GM18951 (cell line): ENCODE data around the gene LRRC3B.

Experiments
- POLR2A ChIP-seq: IDR thresholded peaks from 4 replicates; pipeline ENCODE4 v1.6.1; 2011; ENCODE audit warnings: mild to moderate bottlenecking; ENCODE audit not compliant: insufficient read length, insufficient read depth; ENCODE audit errors: extremely low read depth
- in situ Hi-C: fragments of 300-500 bp; cut with MboI; formaldehyde crosslinking; loops from one replicate; pipeline ENCODE4 v1.12.0; 2022; ENCODE audit warnings: low sequenced_read_pairs, mixed read lengths, inconsistent platforms; ENCODE audit not compliant: unreplicated experiment

LRRC3B gene

DNA sequence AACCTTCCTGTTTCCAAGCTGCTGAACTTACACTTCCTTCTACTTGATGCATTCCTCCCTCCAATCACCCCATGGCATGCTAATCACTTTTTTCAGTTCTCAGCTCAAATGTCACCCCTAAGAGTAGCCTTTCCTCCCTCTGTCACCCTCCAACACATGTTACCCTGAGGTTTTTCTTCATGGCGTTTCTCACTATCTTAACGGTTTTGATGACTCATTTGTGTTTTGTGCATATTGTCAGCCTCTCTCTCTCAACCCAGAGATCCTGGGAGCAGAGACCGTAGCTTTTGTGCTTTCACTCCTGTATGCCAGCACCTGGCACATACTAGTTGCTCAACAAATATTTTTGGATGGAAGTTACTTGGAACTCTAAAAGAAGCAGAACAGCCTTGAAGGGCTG lies 24.5 kb downstream of the LRRC3B start:
- in situ Hi-C loops, result no loop called here
- TF ChIP-seq POLR2A, result no peak

DNA sequence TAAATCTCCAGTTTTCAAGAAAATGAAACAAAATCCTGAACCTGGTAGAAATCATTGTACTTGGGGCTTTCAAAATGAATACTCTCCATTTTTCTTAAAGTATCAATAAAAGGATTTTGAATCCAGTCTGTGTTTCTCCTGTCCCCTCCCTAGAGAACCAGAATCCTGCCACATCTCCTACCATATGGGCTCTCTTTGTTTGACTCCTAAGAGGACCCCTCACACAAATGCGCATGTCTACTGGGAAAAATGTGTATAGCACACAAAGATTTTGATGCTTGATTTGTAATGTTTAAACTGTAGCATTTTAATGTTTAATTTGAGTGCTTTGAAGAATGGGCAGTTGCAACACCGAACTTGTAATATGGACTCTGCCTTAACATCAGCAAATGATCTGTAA lies 25.9 kb downstream of the LRRC3B start:
- in situ Hi-C loops, result no loop called here
- no peak for TF ChIP-seq POLR2A

DNA sequence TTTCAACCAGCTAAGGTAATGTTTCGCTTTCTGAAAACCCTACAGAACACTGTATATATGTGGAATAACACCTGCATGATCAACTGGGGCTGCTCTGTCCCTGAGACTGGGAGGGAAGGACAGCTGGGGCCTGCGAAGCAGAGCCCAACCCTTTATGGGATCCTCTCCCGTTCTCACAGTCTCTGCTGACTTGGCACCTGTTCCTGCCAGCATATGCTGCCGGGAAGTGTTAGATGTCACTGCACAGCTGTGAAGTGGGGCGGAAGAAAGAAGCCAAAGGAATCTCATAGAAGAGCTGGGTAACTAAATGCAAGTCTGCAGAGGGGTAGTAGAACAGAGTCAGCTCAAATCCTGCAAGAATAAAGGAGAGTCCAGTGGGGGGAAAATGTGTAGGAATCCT lies 29.6 kb downstream of the LRRC3B start:
- in situ Hi-C loops, result no loop called here
- TF ChIP-seq POLR2A, result no peak

DNA sequence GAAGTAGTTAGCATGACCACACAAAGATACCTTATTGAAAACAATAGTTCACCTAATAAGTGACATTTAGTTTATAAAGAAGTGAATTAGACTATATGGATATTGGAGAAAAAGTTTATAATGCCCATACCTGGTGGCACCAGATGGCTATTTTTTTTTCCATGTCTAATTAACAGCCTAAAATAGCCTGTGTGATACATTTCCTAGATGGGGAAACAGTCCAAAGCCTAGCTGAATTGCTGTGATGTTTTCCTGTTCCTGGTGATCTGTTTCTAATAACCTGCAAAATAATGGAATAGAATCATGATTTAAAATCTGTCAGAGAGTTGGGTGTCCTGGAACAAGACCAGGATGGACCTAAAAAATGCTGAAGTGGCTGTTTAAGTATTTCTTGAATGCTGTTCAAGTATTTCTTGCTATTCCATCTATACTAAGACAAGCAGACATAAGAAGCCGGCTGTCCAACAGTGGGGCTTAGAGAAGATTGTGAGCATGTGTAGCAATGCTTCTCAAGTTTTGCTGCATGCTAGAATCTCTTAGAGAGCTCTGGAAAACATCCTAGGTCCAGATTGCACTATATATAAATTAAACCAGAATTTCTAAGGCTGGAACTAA lies 31.3 kb downstream of the LRRC3B start:
- in situ Hi-C loops, result no loop called here
- TF ChIP-seq POLR2A, result no peak

DNA sequence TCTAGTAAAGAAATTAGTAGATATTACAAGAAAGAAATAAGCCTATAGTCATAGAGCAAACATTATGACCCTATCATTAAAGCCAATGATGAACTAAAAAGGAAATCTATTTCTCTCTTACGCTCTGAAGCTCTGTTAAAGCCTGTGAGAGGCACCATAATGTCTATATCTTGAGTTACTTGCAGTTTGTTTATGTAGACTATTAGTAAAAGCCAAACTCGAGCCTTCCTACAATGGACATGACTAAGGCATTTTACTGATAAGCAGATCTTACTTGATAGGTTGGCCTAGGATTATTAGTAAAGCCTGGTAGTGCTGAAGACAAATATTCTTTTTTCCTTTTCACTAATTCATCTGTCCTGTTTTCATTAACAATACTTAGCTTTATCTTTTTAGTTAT lies 32.7 kb downstream of the LRRC3B start:
- in situ Hi-C loops, result no loop called here
- TF ChIP-seq POLR2A, result no peak

DNA sequence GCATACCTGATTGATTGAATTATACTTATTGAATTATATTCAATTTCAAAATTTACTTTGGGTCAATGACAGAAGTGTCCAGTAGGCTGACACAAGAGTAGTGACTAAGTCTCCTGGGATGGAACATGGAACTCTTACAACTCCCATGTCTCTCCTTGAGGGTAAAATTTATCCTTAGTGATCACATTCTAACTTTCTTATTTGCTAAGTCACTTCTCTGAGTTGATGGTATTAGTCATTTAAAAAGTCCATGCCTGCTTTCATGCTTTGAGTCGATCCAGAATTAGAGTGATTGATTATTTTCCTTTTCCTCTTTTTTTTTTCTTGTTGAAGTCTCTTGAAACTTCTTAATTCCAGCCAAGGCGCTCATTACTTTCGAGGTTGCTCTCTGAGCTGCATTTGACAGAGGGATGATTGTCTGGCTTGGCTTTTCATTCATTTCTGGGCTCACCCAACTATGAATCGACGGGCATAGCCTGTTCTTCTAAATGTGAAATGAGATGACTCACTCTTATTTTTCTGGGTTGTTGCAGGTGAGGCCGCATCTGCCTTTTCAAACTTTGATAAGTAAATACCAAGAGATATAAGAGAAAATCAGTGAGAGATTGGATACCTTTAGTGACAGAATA lies 34.9 kb downstream of the LRRC3B start:
- in situ Hi-C loops, result no loop called here
- no peak for TF ChIP-seq POLR2A

DNA sequence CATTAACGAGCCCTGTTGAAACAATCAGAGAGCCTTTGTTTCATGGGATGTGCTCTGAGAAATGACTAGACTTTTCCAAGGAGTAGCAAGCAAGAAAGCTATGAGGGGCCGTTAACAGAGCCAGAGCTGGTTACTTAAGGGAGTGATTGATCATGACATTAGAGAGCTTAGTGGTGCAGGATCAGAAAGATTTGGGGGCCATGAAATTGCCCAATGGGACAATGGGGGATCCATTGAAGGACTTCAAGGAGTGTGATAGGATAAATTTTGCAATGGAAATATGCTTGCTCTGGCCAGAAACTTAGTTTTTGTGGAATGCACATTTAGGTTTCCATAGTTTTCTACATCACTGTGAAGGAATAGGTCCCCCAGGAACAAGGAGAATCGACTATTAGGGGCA lies 45.6 kb downstream of the LRRC3B start:
- TF ChIP-seq POLR2A, result no peak
- in situ Hi-C loops, result no loop called here

DNA sequence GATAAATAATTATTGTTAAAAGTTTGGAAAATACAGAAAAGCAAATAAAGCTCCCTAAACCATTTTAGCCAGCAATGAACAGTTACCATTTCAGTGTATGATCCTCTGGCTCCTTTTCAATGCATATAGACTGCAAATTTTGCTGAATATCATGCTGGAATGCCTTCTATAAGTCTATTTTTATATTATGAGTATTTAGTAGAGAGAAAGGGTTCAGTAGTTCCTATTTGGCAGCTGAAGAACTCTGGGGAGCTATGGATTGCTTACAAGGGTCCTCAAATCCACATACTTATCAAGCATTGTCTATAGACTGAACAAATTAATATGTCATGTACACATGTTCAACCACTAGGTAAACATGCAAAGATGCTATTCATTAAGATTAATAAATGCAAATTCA lies 46.1 kb downstream of the LRRC3B start:
- TF ChIP-seq POLR2A, result no peak
- in situ Hi-C loops, result no loop called here

DNA sequence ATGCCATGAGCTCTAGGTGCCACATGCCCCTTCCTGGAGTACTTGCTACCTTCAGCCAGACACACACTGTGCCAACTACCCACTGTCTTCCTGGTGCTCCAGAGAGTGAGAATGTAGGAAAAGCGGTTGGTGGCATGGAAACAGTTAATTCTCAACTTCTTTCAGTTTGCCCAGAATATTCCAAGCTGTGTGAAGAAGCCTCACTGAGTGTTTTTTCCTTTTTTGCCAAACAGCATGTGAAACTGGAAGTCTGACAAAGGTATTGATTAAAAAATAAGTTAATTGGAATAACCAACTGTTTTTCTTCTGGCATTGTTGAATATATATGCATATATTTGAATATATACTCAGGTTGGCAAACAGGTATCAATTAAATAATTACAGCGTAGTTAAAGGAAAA lies 52.8 kb downstream of the LRRC3B start:
- in situ Hi-C loops, result no loop called here
- no peak for TF ChIP-seq POLR2A

DNA sequence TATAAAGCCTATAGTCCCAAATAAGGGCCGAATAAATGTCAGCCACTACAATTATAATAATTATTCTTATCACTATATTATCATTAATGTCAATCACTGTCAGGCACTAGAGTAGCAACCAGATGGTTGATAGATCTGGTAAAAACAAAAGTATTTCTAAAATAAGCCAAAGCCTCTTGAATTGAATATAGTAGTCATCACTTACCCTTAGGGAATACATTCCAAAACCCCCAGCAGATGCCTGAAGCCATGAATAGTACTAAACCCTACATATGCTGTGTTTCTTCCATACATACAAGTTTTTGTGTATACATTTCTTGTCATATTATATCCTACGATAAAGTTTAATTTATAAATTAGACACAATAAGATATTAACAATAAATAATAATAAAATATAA lies 59.1 kb downstream of the LRRC3B start:
- TF ChIP-seq POLR2A, result no peak
- in situ Hi-C loops, result no loop called here

DNA sequence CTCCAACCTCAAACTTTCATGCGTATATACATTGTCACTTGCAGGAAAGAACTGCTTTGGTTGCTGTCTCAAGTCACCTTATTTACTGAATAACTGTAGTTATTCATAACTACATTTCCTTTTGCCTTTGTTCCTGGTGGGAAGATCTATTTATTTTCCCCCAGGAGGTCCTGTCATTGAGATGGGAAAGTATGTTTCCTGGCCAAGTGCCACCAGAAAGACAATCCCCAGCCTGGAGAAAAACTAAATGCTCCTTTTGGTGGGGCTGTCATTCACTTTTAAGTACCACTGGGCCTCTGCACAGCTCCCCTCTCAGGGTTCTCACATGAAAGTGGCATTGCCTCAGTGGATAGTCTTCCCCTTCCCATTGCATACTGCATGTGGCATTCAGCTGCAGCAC lies 59.8 kb downstream of the LRRC3B start:
- TF ChIP-seq POLR2A, result no peak
- in situ Hi-C loops, result no loop called here

DNA sequence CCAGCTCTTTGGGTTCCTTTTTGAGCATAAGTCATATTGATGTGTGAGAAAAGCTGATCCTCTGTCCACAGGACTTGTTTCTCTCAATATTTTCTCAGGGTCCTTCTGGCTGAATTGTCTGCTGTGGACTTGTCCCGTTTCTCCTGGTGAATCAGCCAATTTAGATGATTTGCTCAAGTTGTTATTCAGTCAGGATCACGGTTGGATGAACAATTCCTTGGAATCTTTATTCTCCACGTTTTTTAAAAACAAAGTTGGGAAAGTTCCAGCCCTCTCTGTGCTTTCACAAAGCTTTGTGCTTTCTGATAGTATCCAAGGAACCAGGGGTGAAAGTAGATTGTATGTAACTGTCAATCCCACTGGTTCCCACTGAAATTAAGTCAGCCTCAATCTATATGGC lies 61.3 kb downstream of the LRRC3B start:
- TF ChIP-seq POLR2A, result no peak
- in situ Hi-C loops, result no loop called here

DNA sequence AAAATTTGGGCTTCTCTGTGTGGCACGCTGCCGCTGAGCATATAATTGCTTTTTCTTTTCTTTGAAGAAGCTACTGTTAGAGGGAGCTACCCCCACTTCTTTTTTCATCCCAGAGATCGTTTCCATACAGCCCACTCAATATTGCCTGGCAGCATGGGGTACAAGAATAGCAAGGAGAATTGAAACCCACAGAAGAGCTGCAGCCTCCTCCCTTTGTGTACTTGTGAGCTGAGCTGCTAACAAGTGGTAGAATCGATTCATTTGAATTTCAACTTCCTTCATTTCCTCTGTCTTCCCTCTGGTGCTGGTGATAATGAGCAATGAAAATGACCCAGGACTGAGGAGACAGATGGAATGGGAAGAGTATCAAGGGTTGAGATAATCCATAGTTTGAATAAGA lies 64.9 kb downstream of the LRRC3B start:
- no peak for TF ChIP-seq POLR2A
- in situ Hi-C loops, result no loop called here

DNA sequence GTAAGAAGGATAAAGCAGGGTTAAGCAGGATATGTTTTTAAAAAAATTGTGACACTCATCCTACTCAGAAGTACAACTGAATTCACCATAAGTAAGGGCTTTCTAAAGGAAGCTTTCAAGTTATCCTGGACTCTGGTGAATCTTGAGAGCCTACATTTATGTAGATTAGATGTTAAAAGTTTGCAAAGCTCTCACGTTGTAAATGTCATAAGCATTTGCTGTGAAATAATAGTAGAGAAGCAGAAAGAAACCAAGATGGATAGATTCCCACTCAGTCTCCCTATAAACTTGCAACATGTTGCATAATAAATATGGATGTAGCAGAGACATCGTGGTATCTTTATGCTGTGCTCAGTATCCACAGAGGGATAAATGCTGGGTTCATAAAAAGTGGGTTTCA lies 77.0 kb downstream of the LRRC3B start:
- no peak for TF ChIP-seq POLR2A
- in situ Hi-C loops, result no loop called here

DNA sequence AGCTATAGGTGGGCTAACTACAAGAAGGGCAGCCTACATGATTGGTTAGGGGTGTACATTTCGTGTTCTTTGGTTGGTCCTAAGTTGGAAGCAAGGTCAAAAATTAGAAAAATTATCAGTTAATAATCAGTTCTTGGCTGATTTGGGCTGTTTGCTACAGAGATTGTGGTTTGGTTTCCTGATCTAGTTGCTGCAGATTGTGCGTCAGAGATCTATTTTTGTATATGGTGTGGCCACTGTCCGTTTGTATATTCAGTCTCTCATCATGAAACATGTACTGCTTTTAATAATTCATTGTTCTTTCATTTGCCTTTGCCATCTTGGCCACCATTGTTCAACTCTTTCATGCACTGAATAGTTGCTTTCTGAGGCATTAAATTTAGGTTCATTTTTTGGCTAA lies 80.9 kb downstream of the LRRC3B start:
- TF ChIP-seq POLR2A, result no peak
- in situ Hi-C loops, result loop anchor here (25.0 kb wide), 1 partner anchor 1041 kb away; the partner anchor contains the start of gene TOP2B

DNA sequence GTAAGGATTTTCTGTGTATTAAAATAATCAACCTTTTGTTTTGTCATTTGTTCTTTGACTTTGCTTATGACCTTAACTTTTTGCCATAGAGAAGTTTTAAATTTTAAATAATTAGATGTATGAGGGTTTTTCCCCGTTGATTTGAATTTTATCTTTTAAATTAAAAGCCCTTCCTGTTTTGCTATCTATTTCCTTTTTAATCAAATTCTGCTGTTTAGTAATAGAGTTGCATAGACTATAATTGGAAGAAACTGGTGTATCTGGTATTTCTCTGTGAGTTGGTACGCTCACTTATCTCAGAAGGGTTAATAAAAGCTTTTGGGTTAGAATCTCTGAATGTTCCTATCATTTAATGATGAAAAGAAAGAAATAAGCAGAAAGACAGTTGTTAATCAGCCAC lies 82.2 kb downstream of the LRRC3B start:
- no peak for TF ChIP-seq POLR2A
- in situ Hi-C loops, result loop anchor here (25.0 kb wide), 1 partner anchor 1042 kb away; the partner anchor contains the start of gene TOP2B
